T-helper 17 cell (primary cell): ENCODE measurements around the gene RAPGEF1. TPM values are rescaled to one million over a fixed set of nuclear protein-coding genes. Genes with fewer than 3 reads are reported as not detected.
"Not testable (repeated sequence)": the region's sequence is repeated elsewhere in the genome, so short reads cannot be mapped to it uniquely, and the experiment has no call there.

Source experiments
- ATAC-seq: fragments of 150-1000 bp; cut with Tn5 transposase; 2 replicates; pipeline ENCODE4 v1.10.0; 2021; ENCODE audit warnings: mild to moderate bottlenecking, moderate library complexity
- DNase-seq, 3 donors: peaks; one replicate each; pipeline versions ENCODE4 v3.0.0 to v3.0.0-alpha.2; 2020 to 2021
- H3K9me3 ChIP-seq: one replicate; pipeline ENCODE4 v1.7.0; 2013; ENCODE audit warnings: low read length, mild to moderate bottlenecking; ENCODE audit not compliant: control insufficient read depth, poor library complexity, severe bottlenecking
- H3K27ac Mint-ChIP-seq: one replicate; pipeline ENCODE4 v1.8.0; 2022; ENCODE audit warnings: mild to moderate bottlenecking, moderate library complexity, mixed read lengths
- H3K27me3 Mint-ChIP-seq: one replicate; pipeline ENCODE4 v1.8.0; 2022; ENCODE audit warnings: mixed read lengths
- H3K36me3 Mint-ChIP-seq: one replicate; pipeline ENCODE4 v1.8.0; 2022; ENCODE audit warnings: low read depth, mixed read lengths
- H3K4me1 Mint-ChIP-seq: one replicate; pipeline ENCODE4 v1.8.0; 2022; ENCODE audit warnings: mild to moderate bottlenecking, mixed read lengths
- H3K4me3 Mint-ChIP-seq: one replicate; pipeline ENCODE4 v1.8.0; 2022; ENCODE audit warnings: mild to moderate bottlenecking, moderate library complexity, mixed read lengths
- total RNA-seq, 4 donors: library from RNA in 2 of 4; stranded (reverse) in 2 of 4; gene quantifications; one replicate each; pipeline ENCODE4 v1.2.3 and lab custom pipeline; 2022 to 2026

Gene RAPGEF1
- total RNA-seq, 2 donors from 2014 or later, result 176 to 209 TPM

- Mint-ChIP-seq H3K4me1 (peaks cover 74% of the 10 kb centered on the region), H3K4me3 (peak overlapping the region; percentile 87), H3K27me3 (no peaks in the 10 kb centered on the region), H3K36me3 (no peaks in the 10 kb centered on the region), H3K27ac (peak overlapping the region; percentile 100)
- DNase-seq (peak in 1 of 3 donors; percentile 15), ATAC-seq (peak; percentile 10)
- no peaks in the 10 kb centered on the region for H3K9me3 ChIP-seq
These were observed 69.4 kb downstream of the RAPGEF1 start for GRCh38 chr9:131670247-131671132.

DNA sequence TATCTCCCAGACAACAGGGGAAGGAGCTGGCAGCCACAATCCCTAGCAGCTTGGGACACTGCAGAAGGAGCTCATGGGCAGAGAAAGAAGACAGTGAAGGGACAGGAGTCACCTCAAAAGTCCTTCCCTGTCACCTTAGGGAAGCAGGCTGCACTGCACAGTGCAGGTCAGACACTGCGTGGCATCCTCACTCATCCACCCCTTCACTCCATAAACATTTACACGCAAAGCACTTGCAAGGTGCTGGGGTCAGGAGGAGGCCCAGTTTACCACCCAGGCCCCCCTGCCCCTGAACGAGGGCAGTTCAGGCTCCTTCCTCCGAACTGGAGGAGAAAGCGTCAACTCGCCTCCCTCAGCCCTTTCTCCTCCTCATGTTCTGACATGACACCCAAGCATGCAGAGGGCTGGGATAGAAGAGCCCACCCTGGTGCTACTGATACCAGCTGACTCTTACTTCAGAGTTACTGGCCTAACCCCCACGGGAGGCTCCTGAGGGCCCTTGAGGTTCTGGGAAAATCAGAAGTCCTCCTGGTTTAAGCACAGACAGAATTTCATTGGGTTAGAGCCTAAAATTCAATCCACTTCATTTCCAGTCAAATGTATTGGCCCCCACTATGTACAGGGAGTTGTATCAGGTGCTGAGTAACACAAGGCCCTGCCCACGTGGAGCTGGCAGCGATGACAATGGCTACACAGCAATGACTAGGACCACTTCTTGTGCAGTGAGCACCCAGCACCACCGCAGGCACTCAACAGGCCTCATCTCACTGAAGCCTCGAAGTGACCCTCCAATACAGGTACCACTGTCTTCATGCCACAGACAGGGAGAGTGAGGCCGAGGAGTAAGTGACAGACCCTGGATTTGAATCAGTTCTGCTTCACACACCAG is 70.4 kb downstream of the RAPGEF1 start:
- DNase-seq (no peak), ATAC-seq (peak; percentile 1)
- H3K27ac Mint-ChIP-seq, result peak overlapping the region; percentile 100
- no peaks in the 10 kb centered on the region for H3K9me3 ChIP-seq
- H3K4me3 Mint-ChIP-seq, result peak overlapping the region; percentile 87
- H3K27me3 Mint-ChIP-seq, result no peaks in the 10 kb centered on the region
- H3K4me1 Mint-ChIP-seq, result peaks cover 73% of the 10 kb centered on the region
- H3K36me3 Mint-ChIP-seq, result no peaks in the 10 kb centered on the region

DNA sequence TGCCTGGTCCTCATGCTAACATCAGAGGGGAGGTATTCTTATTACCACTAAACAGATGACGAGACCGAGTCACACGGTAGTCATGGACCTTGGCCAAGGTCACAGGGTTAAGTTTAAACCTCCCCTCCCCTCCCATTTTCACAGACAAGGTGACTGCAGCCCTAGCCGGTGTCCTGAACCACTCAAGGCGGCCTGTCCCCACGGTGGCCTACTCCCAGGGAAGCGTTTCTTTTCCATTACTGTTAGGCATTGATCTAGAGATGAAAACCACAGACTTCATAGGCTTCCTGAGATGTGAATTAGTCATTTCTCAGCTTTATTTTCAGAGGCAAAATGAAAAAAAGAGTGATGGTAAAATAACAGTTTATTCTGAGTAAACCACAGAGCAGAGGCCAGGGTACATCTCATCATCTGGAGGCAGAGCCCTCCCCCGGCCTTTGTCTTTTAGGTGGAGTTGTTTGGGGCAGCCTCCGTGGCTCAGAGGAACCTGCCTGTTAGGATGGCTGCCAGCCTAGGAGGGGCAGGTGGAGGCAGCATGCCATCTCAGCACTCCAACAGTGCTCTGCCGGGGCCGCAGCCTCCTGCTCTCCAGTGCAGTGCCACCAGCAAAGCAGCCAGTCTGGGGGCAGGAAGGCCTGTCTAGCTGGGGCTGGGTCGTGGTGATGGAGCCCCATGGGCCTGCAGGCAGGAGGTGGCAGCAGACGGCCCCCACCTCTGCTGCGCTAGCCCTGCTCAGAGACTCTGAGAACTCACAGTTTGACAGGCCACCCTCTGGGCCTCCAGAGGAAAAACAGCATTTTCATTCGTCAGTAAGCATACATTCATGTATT is 71.2 kb downstream of the RAPGEF1 start:
- H3K9me3 ChIP-seq, result no peaks in the 10 kb centered on the region
- Mint-ChIP-seq H3K27ac (peak overlapping the region; percentile 100), H3K4me3 (peak overlapping the region; percentile 87), H3K4me1 (peaks cover 72% of the 10 kb centered on the region), H3K36me3 (peaks cover 2% of the 10 kb centered on the region), H3K27me3 (no peaks in the 10 kb centered on the region)
- peak; percentile 46 to 71 (median 55) for DNase-seq
- peak; percentile 75 for ATAC-seq

DNA sequence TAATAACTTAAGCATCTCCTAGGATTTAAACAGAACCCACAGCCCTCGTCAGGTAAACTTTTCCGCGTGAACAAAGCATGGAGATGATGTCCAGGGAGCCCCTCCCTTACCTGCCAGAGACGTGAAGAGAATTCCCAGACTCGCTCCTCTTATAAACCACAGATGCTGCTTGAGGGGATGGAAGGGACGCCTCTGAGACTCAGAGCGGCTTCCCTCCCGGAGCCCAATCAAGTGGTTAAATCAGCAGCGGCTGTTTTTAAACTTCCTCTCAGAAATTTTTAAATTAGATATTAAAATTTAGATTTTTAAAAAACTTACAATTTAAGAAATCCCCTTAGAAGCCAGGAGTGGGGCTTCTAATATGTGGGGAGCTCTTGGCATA is 71.8 kb downstream of the RAPGEF1 start:
- Mint-ChIP-seq H3K4me1 (peaks cover 74% of the 10 kb centered on the region), H3K27me3 (no peaks in the 10 kb centered on the region), H3K27ac (peak overlapping the region; percentile 100), H3K4me3 (peak overlapping the region; percentile 87), H3K36me3 (peaks cover 3% of the 10 kb centered on the region)
- ATAC-seq (no peak), DNase-seq (no peak)
- no peaks in the 10 kb centered on the region for H3K9me3 ChIP-seq

GRCh38 chr9:131667576-131667975 is 72.3 kb downstream of the RAPGEF1 start:
- Mint-ChIP-seq H3K27me3 (no peaks in the 10 kb centered on the region), H3K27ac (peak overlapping the region; percentile 100), H3K4me1 (peaks cover 75% of the 10 kb centered on the region), H3K4me3 (peak overlapping the region; percentile 87), H3K36me3 (peaks cover 5% of the 10 kb centered on the region)
- DNase-seq, result peak; percentile 28 to 56 (median 36)
- no peaks in the 10 kb centered on the region for H3K9me3 ChIP-seq
- peak; percentile 41 for ATAC-seq

- H3K9me3 ChIP-seq, result no peaks in the 10 kb centered on the region
- peak overlapping the region; percentile 87 for H3K4me3 Mint-ChIP-seq
- ATAC-seq (no peak), DNase-seq (no peak)
- H3K27me3 Mint-ChIP-seq, result no peaks in the 10 kb centered on the region
- peaks cover 7% of the 10 kb centered on the region for H3K36me3 Mint-ChIP-seq
- H3K4me1 Mint-ChIP-seq, result peaks cover 75% of the 10 kb centered on the region
- peak overlapping the region; percentile 100 for H3K27ac Mint-ChIP-seq
These were observed 73.1 kb downstream of the RAPGEF1 start for GRCh38 chr9:131666774-131667173.

DNA sequence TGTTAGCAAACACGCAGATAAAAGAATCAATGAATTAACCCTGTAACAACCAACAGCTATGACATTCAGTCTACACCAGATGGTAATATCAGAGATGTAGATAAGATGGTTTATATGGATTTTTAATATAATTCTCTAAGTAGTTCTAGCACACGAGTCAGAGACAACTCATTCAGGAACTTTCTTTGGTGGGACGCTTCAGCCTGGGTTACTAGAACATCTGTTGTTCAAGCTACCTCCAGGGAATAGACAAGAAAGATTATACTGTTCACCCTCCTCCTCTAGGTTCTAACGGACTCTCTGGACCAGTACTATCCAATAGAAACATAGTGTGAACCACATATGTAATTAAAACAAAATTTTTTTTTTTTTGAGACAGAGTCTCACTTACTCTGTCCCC is 73.8 kb downstream of the RAPGEF1 start:
- H3K27ac Mint-ChIP-seq, result peak overlapping the region; percentile 100
- H3K4me3 Mint-ChIP-seq, result peak overlapping the region; percentile 31
- ATAC-seq (no peak), DNase-seq (no peak)
- H3K27me3 Mint-ChIP-seq, result no peaks in the 10 kb centered on the region
- peaks cover 72% of the 10 kb centered on the region for H3K4me1 Mint-ChIP-seq
- H3K9me3 ChIP-seq, result no peaks in the 10 kb centered on the region
- H3K36me3 Mint-ChIP-seq, result peaks cover 7% of the 10 kb centered on the region

DNA sequence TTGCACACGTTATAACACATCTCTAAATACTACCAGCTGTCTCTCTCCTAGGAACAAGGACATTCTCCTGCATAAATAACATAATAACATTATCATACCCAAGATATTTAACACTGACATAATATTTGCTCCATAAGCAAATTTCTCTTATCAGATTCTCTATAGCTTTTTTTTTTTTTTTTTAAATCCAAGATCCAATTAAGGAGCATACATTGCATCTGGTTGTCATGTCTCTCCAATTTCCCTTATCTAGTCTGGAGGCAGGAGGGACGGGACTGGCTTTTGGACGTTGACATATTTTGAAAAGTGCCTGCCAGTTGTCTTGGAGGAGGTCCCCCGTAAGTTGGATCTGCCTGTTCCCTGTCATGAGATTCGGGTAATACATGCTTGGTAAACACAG is 76.6 kb downstream of the RAPGEF1 start:
- Mint-ChIP-seq H3K27ac (peak overlapping the region; percentile 96), H3K4me1 (peaks cover 58% of the 10 kb centered on the region), H3K36me3 (peaks cover 7% of the 10 kb centered on the region), H3K27me3 (no peaks in the 10 kb centered on the region), H3K4me3 (peak overlapping the region; percentile 85)
- H3K9me3 ChIP-seq, result no peaks in the 10 kb centered on the region
- DNase-seq (no peak), ATAC-seq (no peak)

DNA sequence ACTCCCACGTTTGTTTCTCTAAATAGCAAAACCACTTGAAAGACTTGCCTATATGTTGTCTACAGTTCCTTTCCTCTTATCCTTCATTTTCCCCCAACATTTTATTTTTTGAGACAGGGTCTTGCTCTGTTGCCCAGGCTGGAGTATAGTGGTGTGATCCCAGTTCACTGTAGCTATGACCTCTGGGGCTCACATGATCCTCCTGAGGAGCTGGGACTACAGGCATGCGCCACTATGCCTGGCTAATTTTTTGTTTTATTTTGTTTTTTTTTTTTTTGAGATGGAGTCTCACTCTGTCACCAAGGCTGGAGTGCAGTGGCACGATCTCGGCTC is 77.6 kb downstream of the RAPGEF1 start:
- not testable (repeated sequence) for H3K27me3 Mint-ChIP-seq, DNase-seq, H3K36me3 Mint-ChIP-seq, H3K9me3 ChIP-seq
- peak; percentile 8 for ATAC-seq
- Mint-ChIP-seq H3K4me1 (peaks cover 57% of the 10 kb centered on the region), H3K4me3 (peak overlapping the region; percentile 76), H3K27ac (peak overlapping the region; percentile 96)

GRCh38 chr9:131661568-131662288 is 78.1 kb downstream of the RAPGEF1 start:
- Mint-ChIP-seq H3K4me3 (peak overlapping the region; percentile 76), H3K4me1 (peaks cover 59% of the 10 kb centered on the region), H3K27me3 (no peaks in the 10 kb centered on the region), H3K36me3 (peaks cover 7% of the 10 kb centered on the region), H3K27ac (peak overlapping the region; percentile 96)
- DNase-seq (peak; percentile 36 to 53 (median 49)), ATAC-seq (peak; percentile 87)
- no peaks in the 10 kb centered on the region for H3K9me3 ChIP-seq

- peak overlapping the region; percentile 96 for H3K27ac Mint-ChIP-seq
- no peak for DNase-seq
- peaks cover 64% of the 10 kb centered on the region for H3K4me1 Mint-ChIP-seq
- H3K4me3 Mint-ChIP-seq, result no peak overlapping the region
- peaks cover 11% of the 10 kb centered on the region for H3K36me3 Mint-ChIP-seq
- no peak for ATAC-seq
- H3K9me3 ChIP-seq, result no peaks in the 10 kb centered on the region
- no peaks in the 10 kb centered on the region for H3K27me3 Mint-ChIP-seq
These were observed 79.1 kb downstream of the RAPGEF1 start for GRCh38 chr9:131660466-131661405.
